ENCODE measurements around the gene TMTC4. TPM values are rescaled to one million over a fixed set of nuclear protein-coding genes. Genes with fewer than 3 reads are reported as not detected.

Gene TMTC4
- total RNA-seq, 4 donors from 2014 or later = 8.6 to 13.7 (median 11.4) TPM

DNA sequence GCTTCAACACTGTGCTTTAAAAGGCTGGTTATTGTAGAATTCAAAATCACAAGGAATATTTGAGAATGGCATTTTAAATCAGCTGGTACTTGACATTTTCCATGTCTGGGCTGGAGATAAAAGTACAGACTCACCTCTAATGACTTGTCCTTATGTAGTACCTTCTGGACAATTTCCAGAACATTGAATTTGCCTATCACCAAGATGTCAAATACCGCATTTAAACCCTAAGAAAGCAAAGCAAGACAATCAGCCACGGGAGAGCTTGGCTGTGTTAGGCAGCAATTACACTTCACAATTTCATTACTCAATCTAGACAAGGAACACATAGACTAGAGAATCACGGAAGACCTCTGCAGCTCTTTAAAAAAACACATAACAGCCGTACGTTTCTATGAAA, 36.8 kb downstream of the TMTC4 start:
- TF ChIP-seq, protein P1, sequence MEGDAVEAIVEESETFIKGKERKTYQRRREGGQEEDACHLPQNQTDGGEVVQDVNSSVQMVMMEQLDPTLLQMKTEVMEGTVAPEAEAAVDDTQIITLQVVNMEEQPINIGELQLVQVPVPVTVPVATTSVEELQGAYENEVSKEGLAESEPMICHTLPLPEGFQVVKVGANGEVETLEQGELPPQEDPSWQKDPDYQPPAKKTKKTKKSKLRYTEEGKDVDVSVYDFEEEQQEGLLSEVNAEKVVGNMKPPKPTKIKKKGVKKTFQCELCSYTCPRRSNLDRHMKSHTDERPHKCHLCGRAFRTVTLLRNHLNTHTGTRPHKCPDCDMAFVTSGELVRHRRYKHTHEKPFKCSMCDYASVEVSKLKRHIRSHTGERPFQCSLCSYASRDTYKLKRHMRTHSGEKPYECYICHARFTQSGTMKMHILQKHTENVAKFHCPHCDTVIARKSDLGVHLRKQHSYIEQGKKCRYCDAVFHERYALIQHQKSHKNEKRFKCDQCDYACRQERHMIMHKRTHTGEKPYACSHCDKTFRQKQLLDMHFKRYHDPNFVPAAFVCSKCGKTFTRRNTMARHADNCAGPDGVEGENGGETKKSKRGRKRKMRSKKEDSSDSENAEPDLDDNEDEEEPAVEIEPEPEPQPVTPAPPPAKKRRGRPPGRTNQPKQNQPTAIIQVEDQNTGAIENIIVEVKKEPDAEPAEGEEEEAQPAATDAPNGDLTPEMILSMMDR (IDR thresholded peaks at IDR 0.05; ENCODE audit: low read depth) = no peak

GRCh38 chr13:100637380-100637779, 37.2 kb downstream of the TMTC4 start:
- TF ChIP-seq, protein P1 (IDR thresholded peaks at IDR 0.05; ENCODE audit: low read depth) = no peak

DNA sequence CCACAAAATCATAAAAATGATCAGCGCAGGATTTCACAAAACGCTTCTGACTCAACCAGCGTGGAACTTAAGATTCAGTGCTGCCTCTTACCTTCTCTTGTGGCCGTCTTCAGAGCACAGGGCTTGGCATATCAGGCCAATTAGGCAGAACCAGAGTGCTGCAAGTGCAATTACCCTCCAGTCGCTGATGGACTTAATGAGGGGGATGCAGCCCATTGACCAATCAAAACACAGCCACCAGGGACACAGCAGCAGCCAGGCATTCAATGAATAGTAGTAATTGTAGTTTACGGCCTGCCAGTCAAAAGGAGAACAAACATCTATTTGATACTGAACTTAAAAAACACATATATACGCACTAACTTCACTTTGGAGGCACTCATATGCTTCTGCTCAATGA, 38.2 kb downstream of the TMTC4 start:
- TF ChIP-seq, protein P1 (IDR thresholded peaks at IDR 0.05; ENCODE audit: low read depth) = no peak

- TF ChIP-seq, protein P1 (IDR thresholded peaks at IDR 0.05; ENCODE audit: low read depth) = no peak
Observed at GRCh38 chr13:100636004-100636403, 38.6 kb downstream of the TMTC4 start.

- TF ChIP-seq, protein P1 (IDR thresholded peaks at IDR 0.05; ENCODE audit: low read depth) = no peak
Observed at GRCh38 chr13:100634696-100635095, 39.9 kb downstream of the TMTC4 start.

DNA sequence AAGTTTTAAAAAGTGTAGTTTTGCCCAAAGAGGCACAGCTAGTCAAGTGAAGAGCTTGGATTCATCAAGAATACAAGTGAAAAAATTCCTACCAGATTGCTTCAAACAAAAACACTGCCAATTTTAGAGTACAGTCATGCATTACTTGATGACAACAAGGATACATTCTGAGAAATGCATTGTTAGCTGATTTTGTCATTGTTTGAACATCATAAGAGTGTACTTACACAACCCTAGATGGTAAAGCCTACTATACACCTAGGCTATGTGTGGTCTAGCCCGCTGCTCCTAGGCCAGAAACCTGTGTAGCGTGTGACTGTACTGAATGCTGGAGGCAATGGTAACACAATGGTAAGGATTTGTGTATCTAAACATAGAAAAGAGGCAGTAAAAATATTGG, 41.1 kb downstream of the TMTC4 start:
- TF ChIP-seq, protein P1 (IDR thresholded peaks at IDR 0.05; ENCODE audit: low read depth) = no peak

DNA sequence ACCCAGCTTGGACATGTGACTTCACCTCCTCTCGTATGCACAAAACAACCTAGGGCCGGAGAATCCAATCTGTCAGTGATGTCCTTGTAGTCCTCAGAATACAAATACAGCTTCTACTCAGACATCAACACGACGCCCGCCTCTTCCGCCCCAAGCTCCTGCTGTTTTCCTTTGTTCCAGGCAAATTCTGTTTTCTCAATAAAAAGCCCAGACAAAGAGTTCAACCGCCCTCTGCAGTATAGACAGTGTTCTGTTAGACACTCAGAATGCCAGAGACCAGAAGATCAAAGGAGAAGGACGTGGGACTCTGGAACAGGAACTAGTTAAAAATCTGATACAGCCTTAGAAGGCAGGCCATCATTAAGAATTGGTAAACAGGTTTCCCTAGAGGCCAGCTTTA, 44.0 kb downstream of the TMTC4 start:
- TF ChIP-seq, protein P1 (IDR thresholded peaks at IDR 0.05; ENCODE audit: low read depth) = no peak

Data from subcutaneous adipose tissue (tissue), 4 donors.